Right lobe of liver (tissue), 6 donors: Measurements from ENCODE around the gene ETFRF1. TPM values are rescaled to one million over a fixed set of nuclear protein-coding genes. Genes with fewer than 3 reads are reported as not detected.

Experiments
- ATAC-seq, 4 donors: fragments of 200-7000 bp; cut with Tn5 transposase; one replicate each; pipeline ENCODE4 v1.9.1; 2020; ENCODE audit warnings: mild to moderate bottlenecking in 4 of 4, moderate library complexity in 4 of 4
- DNase-seq, 3 donors: peaks; one replicate each; pipeline ENCODE4 v3.0.0-alpha.2; 2020
- H3K27ac ChIP-seq, 3 donors: fragments of 200-600 bp; one replicate each; pipeline ENCODE4 v1.8.0; 2022
- H3K27me3 ChIP-seq, 2 donors: fragments of 200-600 bp; one replicate each; pipeline ENCODE4 v1.8.0; 2022
- H3K36me3 ChIP-seq, 4 donors: fragments of 200-600 bp; sonication (generic) in 1 of 4; one replicate each; pipeline versions ENCODE4 v1.5.1 to v1.8.0; 2017 to 2022; ENCODE audit warnings: control low read depth in 1 of 4
- H3K4me1 ChIP-seq, 4 donors: fragments of 200-600 bp; sonication (generic) in 1 of 4; one replicate each; pipeline versions ENCODE4 v1.5.1 to v1.8.0; 2017 to 2022; ENCODE audit warnings: control low read depth in 1 of 4
- H3K4me3 ChIP-seq, 3 donors: fragments of 200-600 bp; one replicate each; pipeline ENCODE4 v1.8.0; 2022
- H3K9me3 ChIP-seq, 4 donors: fragments of 200-600 bp; sonication (generic) in 1 of 4; one replicate each; pipeline versions ENCODE4 v1.5.1 to v1.8.0; 2017 to 2022; ENCODE audit warnings: control low read depth in 1 of 4
- POLR2A ChIP-seq: fragments of 450-650 bp; IDR thresholded peaks from one replicate; pipeline ENCODE4 v1.6.1; 2017; ENCODE audit warnings: antibody characterized with exemption, mild to moderate bottlenecking
- WGBS: methylation state at CpG from one replicate; pipeline ENCODE4 v1.1.6; 2018; ENCODE audit warnings: low coverage, low lambda C conversion rate; ENCODE audit not compliant: insufficient coverage; ENCODE audit errors: missing lambda C conversion rate; 5-methylcytosine and 5-hydroxymethylcytosine counted together
- intact Hi-C, 2 donors: fragments of 100-400 bp; cut with DNase I; formaldehyde crosslinking; loops; one replicate each; pipeline versions ENCODE4 v1.11.2 to v1.14.1; 2022
- total RNA-seq, 6 experiments: library from RNA; depleted of rRNA in 2 of 6; stranded (reverse); fragments of >200 nt in 2 of 6; fragmentation: NEBNext Ultra II Directional in 3 of 6; extraction: Animal tissue kit (Norgen Biotek cat#: 25700) in 3 of 6; gene quantifications; one replicate each; pipeline versions ENCODE4 v1.1.0 to v1.2.4, GENCODE V29; 2016 to 2023
- TF ChIP-seq, protein P1 (sequence below), 4 donors: fragments of 200-600 bp in 3 of 4; fragments of 450-650 bp in 1 of 4; IDR thresholded peaks; one replicate each; pipeline versions ENCODE4 v1.5.1 to v1.8.0; 2016 to 2022; ENCODE audit warnings: antibody characterized with exemption in 4 of 4, mild to moderate bottlenecking in 2 of 4
- donor health status: DM: no; HTN: yes; CAD: no.
- donor health status: DM: no; HTN: no; CAD: no.
- donor health status: DM: no; HTN: no; CAD: no.
- donor health status: DM: no; HTN: yes; CAD: no.
- donor health status: DM: no; HTN: yes; CAD: no.

Gene ETFRF1
- total RNA-seq, 6 experiments from 2014 or later = 29.9 to 50.2 (median 38.2) TPM

DNA sequence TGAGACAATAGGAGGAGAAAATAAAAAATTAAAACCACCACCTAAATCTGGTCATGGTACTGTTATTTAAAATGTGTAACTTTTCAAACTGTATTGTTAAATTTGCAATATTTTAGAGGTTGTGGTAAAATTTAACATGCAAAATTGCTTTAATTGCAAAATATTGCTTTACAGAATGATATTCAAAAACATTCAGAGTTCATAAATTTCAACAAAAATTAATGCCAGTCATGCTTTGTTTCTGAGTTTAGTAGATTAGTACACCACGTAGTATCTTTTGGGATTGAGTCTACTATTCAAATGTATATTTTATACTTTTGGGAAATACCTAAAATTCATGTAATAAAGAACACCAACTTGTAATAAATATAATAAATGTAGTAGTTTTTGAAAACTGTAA lies 18.3 kb downstream of the ETFRF1 start:
- ATAC-seq = no peak
- no peak overlapping the region for H3K27ac ChIP-seq
- WGBS = 94% methylated on average over 1 of the region's 1 CpG
- no peak for TF ChIP-seq POLR2A
- H3K4me1 ChIP-seq = peaks cover 0 to 23% (median 2%) of the 10 kb centered on the region in 4 donors
- H3K36me3 ChIP-seq = no peaks in the 10 kb centered on the region
- DNase-seq = no peak
- H3K4me3 ChIP-seq = no peak overlapping the region
- intact Hi-C loops = no loop called here
- H3K9me3 ChIP-seq = no peaks in the 10 kb centered on the region
- H3K27me3 ChIP-seq = no peaks in the 10 kb centered on the region

DNA sequence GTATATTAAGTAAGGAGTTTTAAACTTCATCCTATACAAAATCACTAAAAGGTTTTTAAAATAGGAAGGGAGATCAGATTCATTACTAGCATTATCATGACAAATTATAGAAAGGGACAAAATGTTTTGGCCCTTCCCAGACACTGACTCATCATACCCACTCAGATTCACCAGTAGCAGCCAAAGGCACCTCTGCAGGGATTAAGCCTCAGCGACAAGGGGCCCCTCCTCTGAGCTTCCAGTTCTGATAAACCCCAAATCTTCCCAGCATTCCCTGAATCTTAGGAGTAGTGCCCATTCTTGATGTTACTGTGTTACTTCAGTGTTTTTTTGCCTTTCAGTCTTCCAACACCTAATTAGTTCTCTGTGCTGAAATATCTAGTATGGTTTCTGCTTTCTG lies 41.2 kb downstream of the ETFRF1 start:
- ATAC-seq (no peak), DNase-seq (no peak)
- H3K4me3 ChIP-seq = no peak overlapping the region
- H3K36me3 ChIP-seq = peaks cover 0 to 4% (median 0%) of the 10 kb centered on the region in 4 donors
- no peaks in the 10 kb centered on the region for H3K4me1 ChIP-seq
- intact Hi-C loops = no loop called here
- H3K27ac ChIP-seq = no peak overlapping the region
- WGBS = no CpG with 5 or more reads among the region's 1 CpG
- TF ChIP-seq, protein P1, sequence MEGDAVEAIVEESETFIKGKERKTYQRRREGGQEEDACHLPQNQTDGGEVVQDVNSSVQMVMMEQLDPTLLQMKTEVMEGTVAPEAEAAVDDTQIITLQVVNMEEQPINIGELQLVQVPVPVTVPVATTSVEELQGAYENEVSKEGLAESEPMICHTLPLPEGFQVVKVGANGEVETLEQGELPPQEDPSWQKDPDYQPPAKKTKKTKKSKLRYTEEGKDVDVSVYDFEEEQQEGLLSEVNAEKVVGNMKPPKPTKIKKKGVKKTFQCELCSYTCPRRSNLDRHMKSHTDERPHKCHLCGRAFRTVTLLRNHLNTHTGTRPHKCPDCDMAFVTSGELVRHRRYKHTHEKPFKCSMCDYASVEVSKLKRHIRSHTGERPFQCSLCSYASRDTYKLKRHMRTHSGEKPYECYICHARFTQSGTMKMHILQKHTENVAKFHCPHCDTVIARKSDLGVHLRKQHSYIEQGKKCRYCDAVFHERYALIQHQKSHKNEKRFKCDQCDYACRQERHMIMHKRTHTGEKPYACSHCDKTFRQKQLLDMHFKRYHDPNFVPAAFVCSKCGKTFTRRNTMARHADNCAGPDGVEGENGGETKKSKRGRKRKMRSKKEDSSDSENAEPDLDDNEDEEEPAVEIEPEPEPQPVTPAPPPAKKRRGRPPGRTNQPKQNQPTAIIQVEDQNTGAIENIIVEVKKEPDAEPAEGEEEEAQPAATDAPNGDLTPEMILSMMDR (IDR thresholded peaks at IDR 0.05) = no peak
- no peak for TF ChIP-seq POLR2A
- no peaks in the 10 kb centered on the region for H3K27me3 ChIP-seq
- no peaks in the 10 kb centered on the region for H3K9me3 ChIP-seq

DNA sequence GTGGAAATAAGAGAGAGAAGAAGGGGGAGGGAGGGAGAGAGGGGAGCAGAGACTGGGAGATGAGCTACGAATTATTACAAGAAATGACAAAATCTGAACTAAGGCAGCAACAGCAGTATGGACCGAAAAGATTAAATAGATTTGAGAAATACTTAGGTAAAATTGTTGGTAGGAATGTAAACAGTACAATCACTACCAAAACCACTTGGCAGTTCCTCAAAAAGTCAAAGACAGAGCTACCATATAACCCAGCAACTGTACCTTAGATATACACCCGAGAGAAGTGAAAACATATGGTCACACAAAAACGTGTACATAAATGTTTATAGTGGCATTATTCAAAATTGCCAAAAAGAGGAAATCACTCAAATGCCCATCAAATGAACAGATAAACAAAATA lies 41.6 kb downstream of the ETFRF1 start:
- H3K36me3 ChIP-seq = peaks cover 0 to 4% (median 0%) of the 10 kb centered on the region in 4 donors
- no peak overlapping the region for H3K4me3 ChIP-seq
- no peaks in the 10 kb centered on the region for H3K9me3 ChIP-seq
- H3K27me3 ChIP-seq = no peaks in the 10 kb centered on the region
- no peak for TF ChIP-seq POLR2A
- TF ChIP-seq, protein P1 (IDR thresholded peaks at IDR 0.05) = no peak
- ATAC-seq = no peak
- peaks cover 0 to 4% (median 0%) of the 10 kb centered on the region in 4 donors for H3K4me1 ChIP-seq
- no peak overlapping the region for H3K27ac ChIP-seq
- intact Hi-C loops = no loop called here
- WGBS = 78% methylated on average over 4 of the region's 4 CpGs
- DNase-seq = no peak

DNA sequence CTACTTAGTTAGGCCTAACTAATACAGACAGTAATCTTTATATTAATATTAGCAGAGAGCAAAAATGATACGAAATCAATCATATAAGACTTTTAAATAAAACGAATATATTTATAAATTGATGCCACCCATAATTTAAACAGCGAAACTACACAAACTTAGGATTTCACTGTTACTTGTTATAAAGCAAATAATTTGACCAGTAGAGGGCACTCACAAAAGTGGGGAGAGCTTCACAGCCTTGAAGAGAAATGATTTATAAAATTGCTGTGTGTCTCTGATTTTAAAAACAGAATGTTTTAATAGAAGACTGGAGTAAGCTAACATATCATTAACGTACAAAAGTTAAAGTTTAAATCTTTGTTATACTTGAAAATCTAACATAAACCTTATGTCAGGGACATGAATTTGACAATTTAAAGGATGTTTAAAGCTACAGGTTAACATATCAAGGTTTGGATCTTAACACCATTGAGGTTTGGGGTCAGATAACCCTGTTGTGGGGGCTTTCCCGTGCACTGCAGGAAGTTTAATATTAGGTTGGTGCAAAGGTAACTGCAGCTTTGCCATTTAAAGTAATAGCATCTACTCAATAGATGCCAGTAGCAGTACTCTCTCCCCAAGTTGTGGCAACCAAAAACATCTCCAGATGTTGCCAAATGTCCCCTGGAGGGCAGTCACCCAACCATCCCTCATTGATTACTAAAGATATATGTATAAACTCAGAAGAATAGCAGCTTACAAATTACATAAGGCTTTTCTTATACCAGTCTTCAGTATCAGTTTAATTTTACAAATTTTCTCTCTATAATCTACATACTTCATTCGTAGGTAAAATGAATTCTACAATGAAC lies 46.4 kb downstream of the ETFRF1 start:
- 26% methylated on average over 6 of the region's 6 CpGs for WGBS
- peaks cover 0 to 8% (median 0%) of the 10 kb centered on the region in 4 donors for H3K36me3 ChIP-seq
- no peak for DNase-seq

More for the DNA sequence above, 46.4 kb downstream of the ETFRF1 start:
- Histone ChIP-seq H3K4me1 (peaks cover 0 to 8% (median 0%) of the 10 kb centered on the region in 4 donors), H3K27ac (peak overlapping the region in 1 of 3 donors; percentile 12), H3K9me3 (no peaks in the 10 kb centered on the region), H3K27me3 (no peaks in the 10 kb centered on the region), H3K4me3 (no peak overlapping the region)
- intact Hi-C loops = no loop called here
- TF ChIP-seq POLR2A = no peak
- TF ChIP-seq, protein P1 (IDR thresholded peaks at IDR 0.05) = peak; percentile 61 to 73 (median 70)
- peak; percentile 62 to 81 (median 73) for ATAC-seq
